Activated naive CD8-positive, alpha-beta T cell treated with anti-CD3 and anti-CD28 coated beads, Interleukin-2, amount 10 ng/mL, durations not matched to agents 7 days and 5 days (primary cell): ENCODE data around the gene CACNG6. TPM values are rescaled to one million over a fixed set of nuclear protein-coding genes. Genes with fewer than 3 reads are reported as not detected.
A peak's percentile ranks its signal among the peaks of the same experiment; 100 is the strongest.

Experiments used
- ATAC-seq: fragments of 150-1000 bp; cut with Tn5 transposase; one replicate; pipeline ENCODE4 v1.10.0; 2021; ENCODE audit warnings: low read depth, moderate library complexity
- POLR2A ChIA-PET: fragments of 350-600 bp; sonication (Branson Sonifier 250); formaldehyde crosslinking; loops from one replicate; lab custom pipeline; 2021; ENCODE audit warnings: antibody characterized with exemption; lab: Charles Lee
- DNase-seq: peaks from one replicate; pipeline ENCODE4 v3.0.0; 2021
- H3K27ac Mint-ChIP-seq: one replicate; pipeline ENCODE4 v1.8.0; 2022; ENCODE audit warnings: mild to moderate bottlenecking, mixed read lengths
- H3K27me3 Mint-ChIP-seq: one replicate; pipeline ENCODE4 v1.8.0; 2022; ENCODE audit warnings: mild to moderate bottlenecking, moderate library complexity, mixed read lengths
- H3K36me3 Mint-ChIP-seq: one replicate; pipeline ENCODE4 v1.8.0; 2021; ENCODE audit warnings: mild to moderate bottlenecking, mixed read lengths
- H3K4me1 Mint-ChIP-seq: one replicate; pipeline ENCODE4 v1.8.0; 2021; ENCODE audit warnings: mixed read lengths
- H3K4me3 Mint-ChIP-seq: one replicate; pipeline ENCODE4 v1.8.0; 2022; ENCODE audit warnings: mild to moderate bottlenecking, moderate library complexity, mixed read lengths
- H3K9me3 Mint-ChIP-seq: one replicate; pipeline ENCODE4 v1.8.0; 2021; ENCODE audit warnings: mixed read lengths
- total RNA-seq, 2 experiments: library from RNA; stranded (reverse); gene quantifications; one replicate each; pipeline ENCODE4 v1.2.3, GENCODE V29; 2021

The CACNG6 gene
- total RNA-seq, 2 experiments from 2014 or later = not detected

DNA sequence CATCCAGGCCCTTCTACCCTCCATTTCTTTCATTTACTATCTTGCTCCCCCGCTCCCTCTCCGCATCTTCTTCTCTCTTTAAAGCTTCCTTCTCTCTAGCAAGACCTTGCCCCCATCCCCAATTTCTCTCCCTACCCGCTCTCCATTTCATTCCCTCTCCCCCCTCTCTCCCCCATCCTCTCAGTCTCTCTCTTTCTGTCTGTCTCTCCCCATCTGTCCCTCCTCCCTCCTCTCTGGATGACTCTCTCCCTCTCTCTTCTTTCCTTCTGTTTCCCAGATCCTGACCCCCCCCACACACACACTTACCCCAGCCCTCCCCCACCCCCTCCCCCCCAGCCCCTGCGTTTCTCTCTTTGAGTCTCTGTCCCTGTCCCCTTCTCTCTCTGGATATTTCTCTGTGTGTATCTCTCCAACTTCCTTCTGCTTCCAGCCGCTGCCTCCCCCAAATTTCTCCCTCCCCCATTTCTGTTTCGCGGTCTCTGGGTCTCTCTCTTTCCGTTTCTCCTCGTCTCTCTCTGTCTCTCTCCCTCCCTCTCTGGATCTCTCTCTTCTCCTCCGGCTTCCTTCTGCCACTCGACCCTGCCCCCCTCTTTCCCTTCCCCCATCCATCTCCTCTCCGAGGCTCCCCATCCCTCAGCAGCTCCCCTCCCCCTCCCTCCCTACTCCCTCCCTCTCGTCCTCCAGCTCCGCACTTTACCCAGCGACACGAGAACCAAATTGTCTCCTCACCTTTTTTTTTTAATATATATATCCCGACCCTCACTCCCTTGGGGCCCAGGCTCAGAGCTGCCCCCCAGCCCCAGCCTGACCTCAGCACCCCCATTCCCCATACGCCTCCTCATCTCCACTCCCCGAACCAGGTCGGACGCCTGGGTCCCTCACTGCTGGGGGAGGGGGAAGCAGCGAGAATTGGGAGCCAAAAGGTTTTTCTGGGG is 32.3 kb upstream of the CACNG6 start:
- Mint-ChIP-seq H3K4me1 (peaks cover 2% of the 10 kb centered on the region), H3K27ac (peak overlapping the region; percentile 19), H3K36me3 (peaks cover under 1% of the 10 kb centered on the region), H3K27me3 (peaks cover 61% of the 10 kb centered on the region), H3K4me3 (no peak overlapping the region), H3K9me3 (no peaks in the 10 kb centered on the region)
- ATAC-seq (no peak), DNase-seq (no peak)
- POLR2A ChIA-PET = no interaction called here

DNA sequence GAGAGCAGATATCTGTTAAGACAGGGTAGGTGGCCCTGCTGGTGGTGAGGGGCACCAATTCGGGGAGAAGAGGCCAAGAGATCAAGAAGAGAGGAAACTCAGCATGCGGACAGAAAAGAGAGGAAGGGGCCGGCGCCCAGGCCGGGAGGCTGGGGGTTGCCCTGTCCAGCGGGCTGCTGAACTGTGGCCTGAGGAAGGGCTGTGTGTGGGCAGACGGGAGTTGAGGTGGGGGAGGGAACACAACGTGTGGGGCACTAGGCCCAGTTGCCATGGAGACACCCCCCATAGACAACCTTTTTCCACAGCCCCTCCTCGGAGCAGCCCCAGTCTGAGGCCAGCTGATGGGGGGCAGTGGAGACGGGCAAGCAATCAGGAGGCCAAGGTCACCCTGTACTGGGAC is 31.2 kb upstream of the CACNG6 start:
- Mint-ChIP-seq H3K9me3 (no peaks in the 10 kb centered on the region), H3K4me1 (peaks cover 2% of the 10 kb centered on the region), H3K4me3 (no peak overlapping the region), H3K27ac (no peak overlapping the region), H3K36me3 (peaks cover 1% of the 10 kb centered on the region), H3K27me3 (peaks cover 69% of the 10 kb centered on the region)
- POLR2A ChIA-PET = no interaction called here
- no peak for DNase-seq
- ATAC-seq = no peak

DNA sequence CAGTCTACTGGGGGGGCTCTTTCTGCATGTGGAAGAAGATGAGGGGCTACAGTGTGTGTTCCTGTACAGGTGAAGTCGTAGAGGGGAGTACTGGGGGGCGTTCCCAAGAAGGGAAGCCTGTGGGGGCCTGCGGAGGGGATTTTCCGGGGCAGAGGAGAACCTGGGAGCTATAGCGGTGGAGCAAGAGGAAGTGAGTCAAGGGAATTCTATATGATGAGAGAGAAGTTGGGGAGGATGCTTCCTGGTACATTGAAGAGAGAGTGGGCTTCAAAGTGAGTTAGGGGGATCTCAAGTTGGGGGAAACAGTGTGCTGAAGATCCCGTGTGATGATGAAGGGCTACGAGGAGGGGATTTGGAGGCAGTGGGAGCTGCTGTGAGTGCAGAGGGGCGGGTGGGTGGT is 30.6 kb upstream of the CACNG6 start:
- Mint-ChIP-seq H3K36me3 (peaks cover 1% of the 10 kb centered on the region), H3K9me3 (no peaks in the 10 kb centered on the region), H3K27me3 (peaks cover 72% of the 10 kb centered on the region), H3K4me1 (peaks cover 2% of the 10 kb centered on the region), H3K4me3 (no peak overlapping the region), H3K27ac (no peak overlapping the region)
- ATAC-seq (no peak), DNase-seq (no peak)
- POLR2A ChIA-PET = no interaction called here

DNA sequence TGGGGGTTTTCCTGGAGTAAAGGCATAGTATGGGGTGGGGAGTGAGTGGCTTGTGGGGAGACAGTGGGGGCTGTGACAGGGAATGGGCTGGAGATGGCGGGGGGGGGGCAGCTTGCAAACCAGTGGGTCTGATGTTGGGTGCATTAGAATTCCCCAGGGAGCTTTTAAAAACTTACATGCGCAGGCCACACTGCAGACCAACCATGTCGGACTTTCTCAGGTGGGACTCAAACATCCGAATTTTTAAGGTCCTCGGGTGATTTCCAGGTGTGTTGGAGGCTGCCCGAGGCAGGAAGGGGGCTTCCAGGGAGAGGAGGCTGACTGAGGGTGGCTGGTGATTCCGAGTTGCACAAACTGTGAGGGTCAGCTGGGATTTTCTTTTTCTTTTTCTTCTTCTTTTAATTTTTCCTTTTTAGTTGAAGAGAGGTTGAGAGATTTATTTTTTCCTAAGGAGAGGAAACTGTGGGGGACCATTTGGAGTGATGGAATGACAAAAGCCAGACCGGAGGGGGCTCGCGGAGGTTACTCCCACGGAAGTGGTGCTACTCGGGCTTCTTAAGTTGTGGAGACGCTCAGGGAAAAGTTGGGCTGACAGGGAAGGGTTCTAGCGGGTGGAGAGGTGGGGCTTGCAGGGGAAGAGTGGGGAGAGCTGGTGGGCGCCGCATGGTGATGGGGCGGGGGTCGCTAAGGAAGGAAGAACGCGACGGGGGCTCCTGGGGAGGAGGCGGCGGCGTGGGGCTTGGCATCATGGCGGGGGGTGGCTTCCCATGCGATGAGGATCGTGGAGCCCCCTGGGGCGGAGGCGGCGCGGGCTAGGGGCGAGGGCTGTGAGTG is 29.7 kb upstream of the CACNG6 start:
- POLR2A ChIA-PET = no interaction called here
- no peak overlapping the region for H3K27ac Mint-ChIP-seq
- H3K4me3 Mint-ChIP-seq = no peak overlapping the region
- H3K36me3 Mint-ChIP-seq = peaks cover 1% of the 10 kb centered on the region
- DNase-seq = no peak
- H3K9me3 Mint-ChIP-seq = no peaks in the 10 kb centered on the region
- peaks cover 70% of the 10 kb centered on the region for H3K27me3 Mint-ChIP-seq
- peaks cover 2% of the 10 kb centered on the region for H3K4me1 Mint-ChIP-seq
- ATAC-seq = no peak

DNA sequence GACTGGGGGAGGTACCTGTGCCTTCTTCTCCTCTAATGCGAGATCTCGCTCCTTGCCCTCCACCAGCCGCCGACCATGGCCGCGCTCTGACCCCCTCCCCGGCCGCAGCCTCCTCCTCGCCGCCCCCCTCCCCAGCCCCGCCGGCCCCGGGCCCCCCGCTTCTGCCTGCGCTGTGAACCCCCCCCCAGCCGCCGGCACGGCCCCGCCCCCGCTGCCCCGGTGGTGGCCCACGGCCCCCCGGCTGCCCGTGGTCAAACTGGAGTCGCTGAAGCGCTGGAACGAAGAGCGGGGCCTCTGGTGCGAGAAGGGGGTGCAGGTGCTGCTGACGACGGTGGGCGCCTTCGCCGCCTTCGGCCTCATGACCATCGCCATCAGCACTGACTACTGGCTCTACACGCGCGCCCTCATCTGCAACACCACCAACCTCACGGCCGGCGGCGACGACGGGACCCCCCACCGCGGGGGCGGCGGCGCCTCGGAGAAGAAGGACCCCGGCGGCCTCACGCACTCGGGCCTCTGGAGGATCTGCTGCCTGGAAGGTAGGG is 28.5 kb upstream of the CACNG6 start, which contains the start of gene CACNG8:
TSS of gene CACNG8 (plus strand) at position 51 of the 545 bp plus-strand sequence.
- no peak within 1 kb of the TSS for H3K27ac Mint-ChIP-seq
- no peak within 1 kb of the TSS for H3K4me3 Mint-ChIP-seq
- H3K4me1 Mint-ChIP-seq = peaks cover 2% of the 10 kb centered on the region
- H3K27me3 Mint-ChIP-seq = peaks cover 58% of the 10 kb centered on the region
- ATAC-seq = no peak
- H3K36me3 Mint-ChIP-seq = peaks cover 1% of the 10 kb centered on the region
- POLR2A ChIA-PET = no interaction called here
- no peaks in the 10 kb centered on the region for H3K9me3 Mint-ChIP-seq
- DNase-seq = no peak

DNA sequence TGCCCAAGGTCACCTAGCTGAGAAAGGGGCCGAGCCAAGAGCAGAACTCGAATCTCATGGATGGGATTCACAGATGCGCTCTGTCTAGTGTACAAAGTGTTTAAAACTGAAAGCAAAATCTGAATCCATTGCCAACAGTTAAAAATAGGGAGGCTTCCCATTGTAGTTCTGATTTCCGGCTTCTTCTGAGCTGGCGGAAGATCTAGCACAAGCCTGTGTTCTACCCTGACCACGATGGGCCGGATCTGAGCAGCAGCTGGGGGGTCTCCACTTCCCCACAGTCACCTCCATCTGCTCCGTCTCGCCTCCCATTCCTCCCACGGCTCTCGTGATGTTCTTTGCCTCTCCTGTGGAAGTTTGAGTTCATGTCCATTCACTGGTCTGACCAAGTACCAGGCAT is 26.3 kb upstream of the CACNG6 start:
- Mint-ChIP-seq H3K4me1 (no peaks in the 10 kb centered on the region), H3K9me3 (no peaks in the 10 kb centered on the region), H3K27me3 (peaks cover 42% of the 10 kb centered on the region), H3K27ac (no peak overlapping the region), H3K36me3 (peaks cover 1% of the 10 kb centered on the region), H3K4me3 (no peak overlapping the region)
- no peak for DNase-seq
- POLR2A ChIA-PET = no interaction called here
- no peak for ATAC-seq

DNA sequence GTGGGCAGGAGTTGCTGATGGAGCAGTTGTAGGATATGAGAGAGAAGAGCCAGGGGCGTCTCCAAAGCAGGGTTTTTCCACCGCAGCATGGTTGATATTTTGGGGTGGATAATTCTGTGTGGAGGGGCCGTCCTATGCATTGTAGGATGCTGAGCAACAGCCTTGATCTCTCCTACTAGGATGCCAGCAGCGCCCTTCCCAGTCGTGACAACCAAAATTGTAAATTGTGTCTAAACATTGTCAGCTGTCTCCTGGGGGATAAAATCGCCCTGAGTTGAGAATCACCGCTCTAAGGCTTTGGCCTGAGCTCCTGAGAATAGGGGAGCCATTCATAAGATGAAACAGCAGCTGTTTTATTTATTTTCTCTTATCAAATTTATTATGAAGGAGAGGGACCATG is 24.5 kb upstream of the CACNG6 start:
- H3K4me1 Mint-ChIP-seq = no peaks in the 10 kb centered on the region
- DNase-seq = no peak
- peaks cover 1% of the 10 kb centered on the region for H3K36me3 Mint-ChIP-seq
- no peaks in the 10 kb centered on the region for H3K9me3 Mint-ChIP-seq
- H3K27me3 Mint-ChIP-seq = peaks cover 29% of the 10 kb centered on the region
- POLR2A ChIA-PET = interaction anchor here (0.6 kb wide), 1 partner anchor 747 kb away, joined by 3 read pairs; no protein-coding TSS in a partner anchor
- no peak for ATAC-seq
- no peak overlapping the region for H3K4me3 Mint-ChIP-seq
- H3K27ac Mint-ChIP-seq = no peak overlapping the region

DNA sequence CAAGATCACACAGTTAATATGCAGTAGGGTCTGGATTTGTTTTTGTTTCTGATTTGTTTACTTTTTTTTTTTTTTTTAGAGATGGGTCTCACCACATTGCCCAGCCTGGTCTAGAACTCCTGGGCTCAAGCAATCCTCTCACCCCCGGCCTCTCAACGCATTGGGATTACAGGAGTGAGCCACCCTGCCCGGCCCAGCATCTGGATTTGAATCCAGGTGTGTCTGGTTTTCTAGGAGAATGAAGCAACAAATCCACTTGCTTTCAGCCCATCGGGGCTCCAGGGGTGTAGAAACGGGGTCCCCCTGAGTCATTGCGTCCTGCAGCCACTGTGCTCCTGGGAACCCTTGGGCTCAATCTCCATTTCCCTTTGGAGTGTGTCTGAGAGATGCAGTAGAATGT is 22.1 kb upstream of the CACNG6 start:
- no peaks in the 10 kb centered on the region for H3K4me1 Mint-ChIP-seq
- no peak overlapping the region for H3K4me3 Mint-ChIP-seq
- POLR2A ChIA-PET = no interaction called here
- H3K9me3 Mint-ChIP-seq = no peaks in the 10 kb centered on the region
- ATAC-seq = no peak
- no peaks in the 10 kb centered on the region for H3K36me3 Mint-ChIP-seq
- DNase-seq = no peak
- H3K27me3 Mint-ChIP-seq = peaks cover 25% of the 10 kb centered on the region
- no peak overlapping the region for H3K27ac Mint-ChIP-seq

DNA sequence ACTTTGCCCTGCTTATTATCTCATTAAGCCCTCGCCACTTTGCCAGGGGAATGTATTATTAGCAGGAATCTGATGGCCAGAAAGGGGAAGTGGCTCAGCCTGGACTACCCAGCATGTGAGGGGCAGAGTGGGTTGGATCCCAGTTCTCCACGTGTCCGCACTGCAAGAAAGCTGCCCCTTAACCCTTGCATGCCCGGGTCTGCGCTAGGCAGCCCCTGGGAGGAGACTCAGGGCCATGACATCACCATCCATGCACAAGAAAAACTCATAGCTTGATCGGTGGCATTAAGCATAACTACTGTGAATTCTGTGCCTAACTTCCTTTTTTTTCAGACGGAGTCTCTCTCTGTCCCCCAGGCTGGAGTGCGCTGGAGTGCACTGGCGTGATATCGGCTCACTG is 19.8 kb upstream of the CACNG6 start:
- DNase-seq = no peak
- POLR2A ChIA-PET = no interaction called here
- Mint-ChIP-seq H3K36me3 (no peaks in the 10 kb centered on the region), H3K27ac (no peak overlapping the region), H3K27me3 (peaks cover 14% of the 10 kb centered on the region), H3K9me3 (no peaks in the 10 kb centered on the region), H3K4me3 (no peak overlapping the region), H3K4me1 (no peaks in the 10 kb centered on the region)
- no peak for ATAC-seq

DNA sequence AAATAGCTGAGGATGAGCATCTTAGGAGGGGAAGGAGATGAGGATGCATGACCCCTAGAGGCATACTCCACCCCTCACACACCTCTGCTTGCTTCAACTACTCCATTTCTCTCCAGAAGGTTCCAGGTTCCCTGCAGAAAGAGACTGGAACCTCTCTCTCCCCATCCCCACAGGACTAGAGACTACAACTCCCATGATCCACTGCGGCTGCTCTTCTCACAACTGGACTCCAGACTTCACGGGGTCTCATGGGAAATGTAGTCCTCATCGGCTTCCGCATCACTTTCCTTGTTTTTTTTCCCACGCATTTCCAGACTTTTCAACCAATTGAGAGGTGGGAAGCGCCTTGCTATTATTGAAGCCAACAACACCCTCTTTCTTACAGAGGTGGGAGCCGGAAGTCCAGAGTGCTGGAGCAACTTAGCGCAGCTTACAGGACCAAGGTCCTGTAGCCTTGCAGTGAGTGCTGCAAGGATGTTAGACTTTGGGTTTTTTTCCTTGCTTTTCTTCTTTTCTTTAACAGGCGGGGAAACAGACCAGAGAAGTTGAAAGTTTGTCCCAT is 13.9 kb upstream of the CACNG6 start:
- Mint-ChIP-seq H3K4me1 (peaks cover 7% of the 10 kb centered on the region), H3K27me3 (peaks cover 46% of the 10 kb centered on the region), H3K9me3 (peaks cover 5% of the 10 kb centered on the region), H3K36me3 (peaks cover 9% of the 10 kb centered on the region), H3K27ac (no peak overlapping the region), H3K4me3 (peak overlapping the region; percentile 66)
- ATAC-seq (peak; percentile 67), DNase-seq (peak; percentile 43)
- POLR2A ChIA-PET = no interaction called here

DNA sequence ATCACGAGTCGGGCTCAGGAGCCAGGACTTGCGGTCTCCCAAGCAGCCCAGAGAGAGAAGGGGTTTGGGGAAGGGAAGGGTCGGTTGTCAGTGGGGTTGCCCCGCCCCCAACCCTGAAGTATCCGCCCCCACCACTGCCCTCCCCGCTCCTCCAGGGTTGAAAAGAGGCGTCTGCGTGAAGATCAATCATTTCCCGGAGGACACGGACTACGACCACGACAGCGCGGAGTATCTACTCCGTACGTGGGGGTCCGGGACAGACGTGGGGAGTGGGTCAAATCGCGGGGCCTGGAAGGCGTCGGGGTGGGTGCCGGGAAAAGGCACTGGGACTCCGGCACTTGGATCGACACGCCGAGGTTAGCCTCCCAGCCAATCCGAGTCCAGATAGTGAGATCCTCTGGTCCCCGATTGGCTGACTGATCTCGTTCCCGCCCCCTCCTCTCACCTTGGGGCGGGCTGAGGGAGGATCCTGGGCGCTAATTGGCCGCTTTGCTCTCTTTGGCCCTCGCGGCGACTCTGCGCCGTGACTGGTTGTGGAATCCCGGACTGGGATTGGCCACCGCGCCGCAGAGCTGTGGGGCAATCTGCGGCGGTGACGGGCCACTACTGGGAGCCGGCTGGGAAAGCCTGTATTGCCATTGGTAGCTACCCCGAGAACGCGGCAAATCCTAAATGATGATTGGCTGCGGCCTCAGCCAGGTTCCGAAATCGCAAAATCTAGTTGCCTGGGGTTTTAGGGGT is 13.3 kb upstream of the CACNG6 start:
- peak overlapping the region; percentile 66 for H3K4me3 Mint-ChIP-seq
- H3K27me3 Mint-ChIP-seq = peaks cover 44% of the 10 kb centered on the region
- H3K36me3 Mint-ChIP-seq = peaks cover 9% of the 10 kb centered on the region
- DNase-seq (no peak), ATAC-seq (no peak)
- POLR2A ChIA-PET = no interaction called here
- peaks cover 7% of the 10 kb centered on the region for H3K4me1 Mint-ChIP-seq
- peaks cover 5% of the 10 kb centered on the region for H3K9me3 Mint-ChIP-seq
- peak overlapping the region; percentile 21 for H3K27ac Mint-ChIP-seq

DNA sequence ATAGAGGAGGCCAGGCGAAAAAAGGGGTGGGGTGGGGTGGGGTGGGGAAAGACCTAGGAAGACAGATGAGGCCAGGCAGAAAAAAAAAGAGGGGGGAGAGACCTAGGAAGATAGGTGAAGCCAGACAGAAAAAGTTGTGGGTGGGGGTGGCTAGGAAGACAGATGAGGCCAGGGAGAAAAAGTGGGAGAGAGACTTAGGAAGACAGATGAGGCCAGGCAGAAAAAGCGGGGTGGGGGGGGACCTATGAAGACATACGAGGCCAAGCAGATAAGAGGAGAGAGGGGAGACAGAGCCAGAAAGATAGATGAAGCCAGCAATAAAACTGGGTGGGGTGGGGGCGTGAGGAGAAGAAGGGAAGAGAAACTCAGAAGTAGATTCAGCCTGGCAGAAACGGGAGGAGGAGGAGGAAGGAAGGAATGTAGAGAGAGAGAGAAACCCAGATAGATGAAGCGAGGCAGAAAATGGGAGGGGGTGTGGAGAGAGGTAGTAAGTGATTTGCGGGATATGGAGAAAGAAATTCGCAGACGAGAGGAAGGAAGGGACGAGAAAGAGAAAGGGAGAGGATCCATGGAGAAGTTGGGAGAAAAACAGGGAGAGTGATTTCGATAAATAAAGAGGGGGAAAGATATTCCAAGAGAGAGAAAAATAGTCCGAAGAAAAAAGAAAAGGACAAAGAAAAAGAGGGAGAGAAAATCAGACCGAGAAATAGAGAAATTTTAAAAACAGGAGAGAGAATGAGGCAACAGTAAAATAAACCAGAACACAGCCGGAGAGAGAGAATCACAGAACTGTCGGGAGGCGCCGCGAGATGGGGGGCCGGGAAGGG is 12.2 kb upstream of the CACNG6 start:
- peaks cover 42% of the 10 kb centered on the region for H3K27me3 Mint-ChIP-seq
- H3K27ac Mint-ChIP-seq = peak overlapping the region; percentile 76
- DNase-seq = no peak
- peaks cover 9% of the 10 kb centered on the region for H3K36me3 Mint-ChIP-seq
- H3K4me1 Mint-ChIP-seq = peaks cover 7% of the 10 kb centered on the region
- peaks cover 5% of the 10 kb centered on the region for H3K9me3 Mint-ChIP-seq
- peak overlapping the region; percentile 56 for H3K4me3 Mint-ChIP-seq
- POLR2A ChIA-PET = no interaction called here
- ATAC-seq = no peak
